Activated CD8-positive, alpha-beta memory T cell treated with anti-CD3 and anti-CD28 coated beads for 48 hours (primary cell): ENCODE results near the gene COQ4.

Experiments used
- DNase-seq, 3 experiments: peaks; one replicate each; pipeline ENCODE4 v3.0.0-alpha.2; 2020; ENCODE audit warnings: low read depth in 2 of 3, low spot score in 2 of 3

The COQ4 gene

DNA sequence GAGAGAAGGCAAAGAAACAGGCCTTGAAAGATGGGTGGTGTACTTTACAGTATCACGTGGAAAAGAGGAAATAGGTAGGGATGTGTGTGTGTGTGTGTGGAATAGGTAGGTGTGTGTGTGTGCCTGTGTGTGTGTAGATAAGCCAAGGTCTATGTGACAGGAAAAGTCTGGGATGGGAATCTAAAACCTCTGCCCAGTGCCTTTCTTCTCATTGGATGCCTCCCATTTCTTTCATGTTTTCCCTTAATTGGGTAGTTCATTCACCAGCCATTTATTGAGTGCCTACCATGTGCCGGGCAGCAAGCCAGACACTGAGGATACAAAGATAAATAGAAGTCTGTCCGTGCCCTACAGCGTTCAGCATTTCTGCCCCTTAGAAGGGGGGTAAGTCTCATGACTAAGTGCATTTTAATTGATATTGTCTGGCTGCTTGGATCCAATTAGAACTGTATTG is 49.6 kb downstream of the COQ4 start:
- no peak for DNase-seq

DNA sequence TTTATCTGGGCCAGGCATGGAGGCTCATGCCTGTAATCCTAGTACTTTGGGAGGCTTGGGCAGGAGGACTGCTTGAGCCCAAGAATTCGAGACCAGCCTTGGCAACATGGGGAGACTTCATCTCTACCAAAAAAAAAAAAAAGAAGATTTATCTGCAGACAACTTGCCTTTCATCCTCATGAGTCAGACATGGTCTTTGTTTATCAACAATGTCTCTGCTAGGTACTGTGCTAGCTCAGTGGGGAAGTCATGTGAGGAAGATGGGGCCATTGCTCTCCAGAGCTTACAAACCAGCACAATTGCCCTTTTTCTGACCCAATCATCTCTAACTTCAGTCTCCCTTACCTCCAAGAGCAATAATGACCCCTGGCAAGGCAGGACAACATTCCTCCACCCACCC is 50.1 kb downstream of the COQ4 start:
- DNase-seq, result no peak

GRCh38 chr9:128374221-128374675 is 51.6 kb downstream of the COQ4 start:
- DNase-seq, result no peak

- no peak for DNase-seq
Measured at GRCh38 chr9:128375865-128376264, 53.2 kb downstream of the COQ4 start.

- no peak for DNase-seq
Measured at GRCh38 chr9:128382261-128382660, 59.6 kb downstream of the COQ4 start.

- no peak for DNase-seq
Measured at GRCh38 chr9:128383007-128383753, 60.5 kb downstream of the COQ4 start.
